AG04450 (cell line): Measurements from ENCODE around the gene MARCHF9. TPM values are rescaled to one million over a fixed set of nuclear protein-coding genes. Genes with fewer than 3 reads are reported as not detected.
"Not testable (repeated sequence)": the region's sequence is repeated elsewhere in the genome, so short reads cannot be mapped to it uniquely, and the experiment has no call there.

Experiments
- CTCF ChIA-PET: fragments of 300-600, 350-600 bp; formaldehyde crosslinking; extraction: SDS; loops from one replicate; lab custom pipeline; 2022; ENCODE audit warnings: antibody characterized with exemption, inconsistent platforms; lab: Charles Lee
- POLR2A ChIA-PET: fragments of 350-600 bp; formaldehyde crosslinking; extraction: SDS; loops from one replicate; lab custom pipeline; 2021; ENCODE audit warnings: antibody characterized with exemption, inconsistent platforms; lab: Yijun Ruan, JAX
- DNase-seq: peaks from one replicate; pipeline ENCODE4 v3.0.0-alpha.2; 2011; ENCODE audit warnings: low read depth, low spot score
- H3K27ac ChIP-seq: one replicate; pipeline ENCODE4 v1.5.1; 2012; ENCODE audit warnings: low read depth, low read length, control low read depth
- H3K27me3 ChIP-seq: one replicate; pipeline ENCODE4 v1.6.0; 2012; ENCODE audit warnings: low read length; ENCODE audit not compliant: control insufficient read depth, insufficient read depth
- H3K4me3 ChIP-seq: 2 replicates; pipeline ENCODE4 v1.5.1; 2011; ENCODE audit warnings: mild to moderate bottlenecking, low read depth, low read length, control low read depth
- H3K9me3 ChIP-seq: 2 replicates; pipeline ENCODE4 v1.5.1; 2012; ENCODE audit warnings: low read length; ENCODE audit not compliant: control insufficient read depth, insufficient read depth
- polyA plus RNA-seq: library from polyadenylated mRNA; depleted of rRNA; stranded (reverse); fragments of >200 nt; gene quantifications from 2 replicates; pipeline ENCODE4 v1.2.3, GENCODE V29; 2011
- TF ChIP-seq, protein P1 (sequence below): IDR thresholded peaks from 2 replicates; pipeline ENCODE4 v1.5.1; 2011; ENCODE audit warnings: low read depth, low read length, control low read depth, inconsistent platforms

Gene MARCHF9
- polyA plus RNA-seq, 1 experiment = 3.7 TPM

- POLR2A ChIA-PET = interaction anchor here (0.6 kb wide), 2 partner anchors 15 to 107 kb away, joined by 4 to 7 read pairs; partner anchors contain the start of gene ARHGEF25
- H3K27ac ChIP-seq = no peak overlapping the region
- no peak overlapping the region for H3K4me3 ChIP-seq
- CTCF ChIA-PET = no interaction called here
- H3K27me3 ChIP-seq = no peaks in the 10 kb centered on the region
- DNase-seq = no peak
- no peaks in the 10 kb centered on the region for H3K9me3 ChIP-seq
- TF ChIP-seq, protein P1, sequence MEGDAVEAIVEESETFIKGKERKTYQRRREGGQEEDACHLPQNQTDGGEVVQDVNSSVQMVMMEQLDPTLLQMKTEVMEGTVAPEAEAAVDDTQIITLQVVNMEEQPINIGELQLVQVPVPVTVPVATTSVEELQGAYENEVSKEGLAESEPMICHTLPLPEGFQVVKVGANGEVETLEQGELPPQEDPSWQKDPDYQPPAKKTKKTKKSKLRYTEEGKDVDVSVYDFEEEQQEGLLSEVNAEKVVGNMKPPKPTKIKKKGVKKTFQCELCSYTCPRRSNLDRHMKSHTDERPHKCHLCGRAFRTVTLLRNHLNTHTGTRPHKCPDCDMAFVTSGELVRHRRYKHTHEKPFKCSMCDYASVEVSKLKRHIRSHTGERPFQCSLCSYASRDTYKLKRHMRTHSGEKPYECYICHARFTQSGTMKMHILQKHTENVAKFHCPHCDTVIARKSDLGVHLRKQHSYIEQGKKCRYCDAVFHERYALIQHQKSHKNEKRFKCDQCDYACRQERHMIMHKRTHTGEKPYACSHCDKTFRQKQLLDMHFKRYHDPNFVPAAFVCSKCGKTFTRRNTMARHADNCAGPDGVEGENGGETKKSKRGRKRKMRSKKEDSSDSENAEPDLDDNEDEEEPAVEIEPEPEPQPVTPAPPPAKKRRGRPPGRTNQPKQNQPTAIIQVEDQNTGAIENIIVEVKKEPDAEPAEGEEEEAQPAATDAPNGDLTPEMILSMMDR = no peak
These were observed 36.9 kb upstream of the MARCHF9 start for GRCh38 chr12:57717846-57718640.

GRCh38 chr12:57718641-57719528 lies 36.0 kb upstream of the MARCHF9 start:
- no peak for DNase-seq
- Histone ChIP-seq H3K27me3 (no peaks in the 10 kb centered on the region), H3K4me3 (no peak overlapping the region), H3K9me3 (no peaks in the 10 kb centered on the region; the same call in 1 of the 2 replicates), H3K27ac (no peak overlapping the region)
- ChIA-PET POLR2A (no interaction called here), CTCF (no interaction called here)
- TF ChIP-seq, protein P1 = no peak

GRCh38 chr12:57719777-57720605 lies 34.9 kb upstream of the MARCHF9 start:
- Histone ChIP-seq H3K27me3 (no peaks in the 10 kb centered on the region), H3K27ac (no peak overlapping the region), H3K4me3 (no peak overlapping the region), H3K9me3 (no peaks in the 10 kb centered on the region; the same call in 1 of the 2 replicates)
- TF ChIP-seq, protein P1 = no peak
- DNase-seq = no peak
- ChIA-PET POLR2A (no interaction called here), CTCF (interaction anchor here (1.1 kb wide), 1 partner anchor 136 kb away, joined by 3 read pairs; no protein-coding TSS in a partner anchor)

- Histone ChIP-seq H3K4me3 (no peak overlapping the region), H3K27me3 (no peaks in the 10 kb centered on the region), H3K27ac (no peak overlapping the region), H3K9me3 (no peaks in the 10 kb centered on the region; the same call in 1 of the 2 replicates)
- ChIA-PET CTCF (interaction anchor here (1.1 kb wide), 1 partner anchor 137 kb away, joined by 3 read pairs; no protein-coding TSS in a partner anchor), POLR2A (no interaction called here)
- TF ChIP-seq, protein P1 = no peak
- DNase-seq = no peak
These were observed 34.0 kb upstream of the MARCHF9 start for GRCh38 chr12:57720606-57721595.

DNA sequence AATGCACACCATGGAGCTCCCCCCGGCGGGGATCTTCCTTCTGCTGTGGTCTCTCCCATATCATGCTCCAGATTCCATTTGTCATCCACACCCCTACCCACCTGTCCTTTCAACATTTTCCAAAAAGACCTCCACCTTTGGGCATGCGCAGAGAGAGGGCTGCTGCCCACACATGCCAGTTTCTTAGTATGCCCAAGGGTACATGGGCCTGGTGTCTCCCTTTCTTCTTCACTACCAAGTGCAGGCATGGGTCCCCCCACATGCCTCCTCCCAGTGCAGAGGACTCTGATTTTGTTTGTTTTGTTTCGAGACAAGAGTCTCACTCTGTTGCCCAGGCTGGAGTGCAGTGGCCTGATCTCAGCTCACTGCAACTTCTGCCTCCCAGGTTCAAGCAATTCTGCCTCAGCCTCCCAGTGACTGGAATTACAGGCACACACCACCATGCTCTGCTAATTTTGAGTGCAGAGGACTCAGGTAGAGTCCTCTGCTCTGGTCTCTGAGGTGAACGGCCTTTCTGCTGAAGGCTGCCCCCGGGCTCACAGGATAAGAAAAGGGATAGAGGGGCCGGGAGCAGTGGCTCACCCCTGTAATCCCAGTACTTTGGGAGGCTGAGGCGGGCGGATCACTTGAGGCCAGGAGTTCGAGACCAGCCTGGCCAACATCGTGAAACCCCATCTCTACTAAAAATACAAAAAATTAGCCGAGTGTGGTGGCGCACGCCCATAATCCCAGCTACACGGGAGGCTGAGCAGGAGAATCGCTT lies 32.9 kb upstream of the MARCHF9 start:
- H3K4me3 ChIP-seq, H3K9me3 ChIP-seq, H3K27ac ChIP-seq, POLR2A ChIA-PET, H3K27me3 ChIP-seq, CTCF ChIA-PET, DNase-seq: not testable (repeated sequence)
